Stimulated activated CD4-positive, alpha-beta T cell treated with anti-CD3 and anti-CD28 coated beads, Interleukin-4, amount 100 ng/mL, for 4 hours (primary cell): ENCODE results near the gene ARAP2.
"Not testable (repeated sequence)": the region's sequence is repeated elsewhere in the genome, so short reads cannot be mapped to it uniquely, and the experiment has no call there.

Experiments
- DNase-seq, 2 experiments: peaks; one replicate each; pipeline ENCODE4 v3.0.0-alpha.2; 2020

ARAP2 gene

DNA sequence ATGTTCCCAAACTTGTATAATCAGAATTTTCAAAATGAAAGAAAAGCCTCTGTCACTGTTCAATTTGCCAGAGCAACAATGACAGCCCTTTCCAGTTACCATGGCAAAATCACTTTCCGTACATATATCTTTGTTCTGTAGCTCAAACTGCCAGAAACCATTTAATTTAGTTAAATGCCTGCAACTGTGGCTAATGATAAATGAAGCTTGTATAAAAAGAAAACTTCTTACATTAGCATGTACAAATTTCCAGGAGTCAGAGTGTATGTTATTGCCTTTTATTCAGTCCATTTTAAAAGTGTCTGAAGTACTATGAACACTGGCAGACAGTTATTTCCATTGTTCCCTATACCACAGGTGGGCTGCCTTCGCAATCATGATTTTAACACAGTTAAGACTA lies 30.3 kb downstream of the ARAP2 start:
- no peak for DNase-seq

GRCh38 chr4:36211084-36211483 lies 33.2 kb downstream of the ARAP2 start:
- DNase-seq, result no peak

- no peak for DNase-seq
Observed at GRCh38 chr4:36209941-36210649, 34.2 kb downstream of the ARAP2 start.

- DNase-seq, result no peak
Observed at GRCh38 chr4:36208893-36209473, 35.3 kb downstream of the ARAP2 start.

DNA sequence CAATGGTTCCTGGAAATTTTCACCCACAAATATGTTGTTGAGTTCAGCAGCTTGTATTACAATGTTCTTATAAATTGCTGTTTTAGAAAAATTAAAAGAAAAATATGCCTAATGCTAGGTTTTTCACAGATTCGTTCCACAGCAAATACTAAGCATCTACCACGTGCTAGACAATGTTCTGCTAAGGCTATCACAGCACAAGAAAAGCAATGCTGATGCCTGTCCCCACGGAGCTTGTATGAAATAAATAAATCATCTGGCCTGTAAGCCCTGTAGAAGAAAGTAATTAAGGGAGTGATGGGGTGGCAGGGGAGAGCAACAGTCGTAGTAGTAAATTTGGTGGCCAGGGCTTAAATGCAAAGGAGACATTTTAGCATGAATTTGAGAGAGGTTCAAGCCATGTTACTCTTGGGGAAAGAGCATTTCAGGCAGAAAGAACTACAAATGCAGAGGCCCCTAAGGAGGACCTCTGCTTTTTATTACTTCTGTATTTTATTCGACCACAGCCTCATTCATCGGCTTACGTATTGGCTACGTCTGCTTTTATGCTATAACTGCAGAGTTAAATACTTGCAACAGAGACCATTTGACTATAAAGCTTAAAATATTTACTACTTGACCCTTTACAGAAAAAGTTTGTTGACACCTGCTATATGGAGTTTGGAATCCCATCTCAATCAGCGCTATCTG lies 36.3 kb downstream of the ARAP2 start:
- DNase-seq, result no peak

- DNase-seq, result no peak
Observed at GRCh38 chr4:36207367-36207766, 36.9 kb downstream of the ARAP2 start.

GRCh38 chr4:36206603-36207311 lies 37.6 kb downstream of the ARAP2 start:
- no peak for DNase-seq

- DNase-seq, result no peak
Observed at GRCh38 chr4:36206012-36206411, 38.3 kb downstream of the ARAP2 start.

GRCh38 chr4:36198861-36199260 lies 45.5 kb downstream of the ARAP2 start:
- DNase-seq, result no peak

- no peak for DNase-seq
Observed at GRCh38 chr4:36198068-36198808, 46.1 kb downstream of the ARAP2 start.

- no peak for DNase-seq
Observed at GRCh38 chr4:36197501-36197900, 46.8 kb downstream of the ARAP2 start.

GRCh38 chr4:36196145-36196913 lies 48.0 kb downstream of the ARAP2 start:
- DNase-seq, result no peak

GRCh38 chr4:36192922-36193321 lies 51.4 kb downstream of the ARAP2 start:
- no peak for DNase-seq

GRCh38 chr4:36189511-36190226 lies 54.6 kb downstream of the ARAP2 start:
- DNase-seq, result peak in 1 of 2 experiments; percentile 2

DNA sequence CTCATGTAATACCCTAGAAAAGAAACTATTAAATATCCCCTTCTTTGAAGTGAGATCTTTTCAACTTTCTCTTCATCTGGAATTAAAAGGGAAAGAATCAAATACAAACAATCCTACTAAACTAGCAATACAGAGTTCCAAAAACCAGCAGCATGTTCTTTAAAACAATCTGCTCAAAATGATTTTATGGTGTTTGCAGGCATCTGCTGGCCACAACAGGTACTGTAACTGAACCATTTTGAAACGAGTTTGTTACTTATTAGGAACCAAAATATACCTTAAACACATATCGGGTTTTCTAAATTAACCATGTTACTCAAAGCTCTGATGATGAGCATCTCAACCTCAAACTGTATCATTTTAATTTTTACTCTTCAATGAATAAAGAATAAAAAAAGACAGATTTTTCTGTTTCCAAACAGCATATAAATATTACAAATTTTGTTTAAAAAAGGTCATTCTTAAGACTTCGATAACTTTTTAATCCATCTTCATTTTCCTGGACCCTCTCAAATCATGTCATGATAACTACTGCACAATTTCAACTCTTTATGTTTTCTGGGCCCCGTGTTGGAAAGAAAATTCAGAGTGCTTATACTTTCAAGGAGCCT lies 56.5 kb downstream of the ARAP2 start:
- no peak for DNase-seq

- no peak for DNase-seq
Observed at GRCh38 chr4:36183665-36184393, 60.5 kb downstream of the ARAP2 start.

DNA sequence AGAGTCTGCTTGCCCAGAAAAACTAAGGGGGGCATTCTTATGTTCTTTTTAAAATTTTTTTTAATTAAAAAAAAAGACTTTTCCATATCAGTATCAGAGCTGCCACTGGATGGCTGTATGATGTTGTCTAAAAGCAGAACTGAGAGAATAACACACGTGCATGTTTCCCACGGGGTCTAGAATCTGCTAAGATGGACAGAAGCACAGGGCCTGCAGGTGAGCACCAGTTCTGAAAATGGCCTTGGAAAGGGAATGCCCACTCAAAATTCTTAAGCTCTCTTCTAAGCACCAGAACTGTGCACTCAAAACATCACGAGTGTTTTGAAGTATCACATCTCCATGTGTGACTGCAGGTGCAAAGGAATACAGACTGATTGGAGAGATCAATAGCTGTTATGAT lies 61.1 kb downstream of the ARAP2 start:
- no peak for DNase-seq

- DNase-seq, result not testable (repeated sequence)
Observed at GRCh38 chr4:36182315-36182714, 62.0 kb downstream of the ARAP2 start.

DNA sequence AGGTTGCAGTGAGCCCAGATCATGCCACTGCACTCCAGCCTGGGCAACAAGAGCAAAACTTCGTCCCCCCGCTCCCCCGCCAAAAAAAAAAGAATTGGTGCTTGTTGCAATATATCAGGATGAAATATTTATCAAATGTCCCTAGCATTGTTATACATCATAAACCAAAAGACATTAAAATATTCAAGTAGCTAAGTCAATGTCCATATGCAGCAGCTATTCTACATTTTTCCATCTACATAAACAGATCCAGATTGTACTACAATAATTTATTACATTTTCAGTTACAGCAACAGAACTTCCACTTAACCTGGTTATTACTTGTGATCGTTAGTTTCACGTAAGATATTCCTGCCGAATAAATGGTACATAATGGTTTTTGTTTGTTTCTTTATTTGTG lies 64.1 kb downstream of the ARAP2 start:
- DNase-seq, result no peak

DNA sequence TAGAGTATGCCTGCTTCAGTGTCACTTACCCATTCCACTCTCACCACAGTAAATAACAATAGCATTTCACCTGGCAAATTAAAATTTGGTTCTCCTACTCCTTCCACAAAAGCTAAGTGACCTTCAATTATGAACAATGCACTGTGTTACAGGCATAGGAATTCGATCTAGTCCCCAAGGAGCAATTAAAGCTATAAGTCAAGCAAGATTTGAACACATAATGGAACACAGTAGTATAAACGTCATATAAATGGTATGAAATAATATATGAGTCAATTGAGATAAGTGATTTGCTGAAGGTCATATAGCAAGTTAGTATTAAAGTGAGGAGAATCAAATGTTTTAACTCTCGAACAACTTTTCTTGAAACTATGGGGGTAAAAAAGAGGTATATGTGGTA lies 65.8 kb downstream of the ARAP2 start:
- no peak for DNase-seq
